ENCODE data around the gene NAA60.

- TF ChIP-seq CTCF (IDR thresholded peaks at IDR 0.05) (no peak), POLR2AphosphoS5 (IDR thresholded peaks at IDR 0.05) (no peak), POLR2A (IDR thresholded peaks at IDR 0.05) (no peak)
Measured at GRCh38 chr16:3513892-3514583, 70.6 kb downstream of the NAA60 start.
